MM.1S (cell line): ENCODE data around the gene CTSE.

Source experiments
- DNase-seq: peaks from one replicate; pipeline ENCODE4 v3.0.0-alpha.2; 2015
- H2AFZ ChIP-seq: fragments of 300-600 bp; sonication (generic); 2 replicates; pipeline ENCODE4 v1.6.0; 2016; ENCODE audit warnings: antibody characterized with exemption, low read length
- H3F3A ChIP-seq: fragments of 300-600 bp; sonication (generic); 2 replicates; pipeline ENCODE4 v1.6.1; 2016; ENCODE audit warnings: mild to moderate bottlenecking, antibody characterized with exemption, low read length, moderate library complexity, mixed read lengths; ENCODE audit not compliant: insufficient read depth
- H3K27ac ChIP-seq: fragments of 300-600 bp; sonication (generic); 2 replicates; pipeline ENCODE4 v1.5.1; 2016; ENCODE audit warnings: mild to moderate bottlenecking, low read length
- H3K27me3 ChIP-seq: fragments of 300-600 bp; sonication (generic); replicated peaks from 2 replicates; pipeline ENCODE4 v1.6.0; 2016; ENCODE audit warnings: low read length; ENCODE audit not compliant: insufficient read depth
- H3K36me3 ChIP-seq: fragments of 300-600 bp; sonication (generic); replicated peaks from 2 replicates; pipeline ENCODE4 v1.6.1; 2016; ENCODE audit warnings: mild to moderate bottlenecking, low read length, mixed read lengths; ENCODE audit not compliant: insufficient read depth
- H3K4me1 ChIP-seq: fragments of 300-600 bp; sonication (generic); 2 replicates; pipeline ENCODE4 v1.6.1; 2016; ENCODE audit warnings: low read length, mixed read lengths
- H3K4me2 ChIP-seq: fragments of 300-600 bp; sonication (generic); 2 replicates; pipeline ENCODE4 v1.6.0; 2016; ENCODE audit warnings: low read depth, low read length
- H3K4me3 ChIP-seq: fragments of 300-600 bp; sonication (generic); 2 replicates; pipeline ENCODE4 v1.5.1; 2016; ENCODE audit warnings: low read length, mixed read lengths
- H3K79me2 ChIP-seq: fragments of 300-600 bp; sonication (generic); 2 replicates; pipeline ENCODE4 v1.6.1; 2016; ENCODE audit warnings: mixed run types, low read length, mixed read lengths
- H3K9ac ChIP-seq: fragments of 300-600 bp; sonication (generic); 2 replicates; pipeline ENCODE4 v1.6.1; 2016; ENCODE audit warnings: low read length, mixed read lengths
- H3K9me2 ChIP-seq: fragments of 300-600 bp; sonication (generic); replicated peaks from 2 replicates; pipeline ENCODE4 v1.6.1; 2016; ENCODE audit warnings: mild to moderate bottlenecking, low read length, mixed read lengths; ENCODE audit not compliant: insufficient read depth
- H3K9me3 ChIP-seq: fragments of 300-600 bp; sonication (generic); replicated peaks from 2 replicates; pipeline ENCODE4 v1.6.1; 2016; ENCODE audit warnings: mild to moderate bottlenecking, low read length, mixed read lengths; ENCODE audit not compliant: insufficient read depth
- H4K20me1 ChIP-seq: fragments of 300-600 bp; sonication (generic); 2 replicates; pipeline ENCODE4 v1.6.1; 2016; ENCODE audit warnings: mild to moderate bottlenecking, low read length, moderate library complexity, mixed read lengths; ENCODE audit not compliant: insufficient read depth
- CTCF ChIP-seq: fragments of 300-600 bp; sonication (generic); IDR thresholded peaks from 2 replicates; pipeline ENCODE4 v1.5.1; 2016; ENCODE audit warnings: antibody characterized with exemption, low read length, mixed read lengths
- EZH2 ChIP-seq: fragments of 300-600 bp; sonication (generic); optimal IDR thresholded peaks from 2 replicates; pipeline ENCODE3; 2017; ENCODE audit warnings: low read depth, mild to moderate bottlenecking, antibody characterized with exemption, low read length, mixed read lengths
- EZH2phosphoT487 ChIP-seq: fragments of 300-600 bp; sonication (generic); IDR thresholded peaks from 2 replicates; pipeline ENCODE4 v1.6.1; 2018; ENCODE audit warnings: antibody characterized with exemption, low read length

CTSE gene

GRCh38 chr1:205965036-205965884, 58.4 kb downstream of the CTSE start:
- no peak overlapping the region for H3K4me3 ChIP-seq
- H3K27me3 ChIP-seq: no peaks in the 10 kb centered on the region
- H3K9ac ChIP-seq: no peak overlapping the region
- H3K4me1 ChIP-seq: peaks cover 12% of the 10 kb centered on the region
- DNase-seq: no peak
- no peaks in the 10 kb centered on the region for H3K9me2 ChIP-seq
- H3K36me3 ChIP-seq: no peaks in the 10 kb centered on the region
- no peak overlapping the region for H3K4me2 ChIP-seq
- H3K79me2 ChIP-seq: no peaks in the 10 kb centered on the region
- no peak overlapping the region for H2AFZ ChIP-seq
- H3K27ac ChIP-seq: no peak overlapping the region
- no peaks in the 10 kb centered on the region for H3F3A ChIP-seq
- no peaks in the 10 kb centered on the region for H3K9me3 ChIP-seq
- no peak for TF ChIP-seq EZH2
- no peak for TF ChIP-seq EZH2phosphoT487
- no peak for TF ChIP-seq CTCF
- no peaks in the 10 kb centered on the region for H4K20me1 ChIP-seq

- Histone ChIP-seq H3K9me3 (no peaks in the 10 kb centered on the region), H4K20me1 (no peaks in the 10 kb centered on the region), H3K9ac (no peak overlapping the region), H3K79me2 (no peaks in the 10 kb centered on the region), H3K27me3 (no peaks in the 10 kb centered on the region), H3K9me2 (no peaks in the 10 kb centered on the region), H3K4me3 (no peak overlapping the region), H3K4me1 (peaks cover 12% of the 10 kb centered on the region), H2AFZ (no peak overlapping the region), H3K4me2 (no peak overlapping the region), H3F3A (no peaks in the 10 kb centered on the region), H3K36me3 (no peaks in the 10 kb centered on the region), H3K27ac (no peak overlapping the region)
- DNase-seq: no peak
- TF ChIP-seq CTCF: no peak
- no peak for TF ChIP-seq EZH2
- no peak for TF ChIP-seq EZH2phosphoT487
These were observed 60.1 kb downstream of the CTSE start for GRCh38 chr1:205963352-205964155.

- Histone ChIP-seq H3K27me3 (no peaks in the 10 kb centered on the region), H3K9me2 (no peaks in the 10 kb centered on the region), H3K27ac (no peak overlapping the region), H3K79me2 (no peaks in the 10 kb centered on the region), H3F3A (no peaks in the 10 kb centered on the region), H3K4me1 (peaks cover 12% of the 10 kb centered on the region), H3K4me2 (no peak overlapping the region), H4K20me1 (no peaks in the 10 kb centered on the region), H3K36me3 (no peaks in the 10 kb centered on the region), H3K4me3 (no peak overlapping the region), H3K9ac (no peak overlapping the region), H2AFZ (no peak overlapping the region), H3K9me3 (no peaks in the 10 kb centered on the region)
- no peak for TF ChIP-seq EZH2
- TF ChIP-seq CTCF: no peak
- no peak for TF ChIP-seq EZH2phosphoT487
- no peak for DNase-seq
These were observed 60.9 kb downstream of the CTSE start for GRCh38 chr1:205962821-205963221.
